Measurements from ENCODE around the gene TNFRSF6B. TPM values are rescaled to one million over a fixed set of nuclear protein-coding genes. Genes with fewer than 3 reads are reported as not detected.

TNFRSF6B gene
- total and polyA plus RNA-seq, 2 of the 4 experiments (the other 2 are of a cell fraction), result 1.3 to 11.0 TPM

DNA sequence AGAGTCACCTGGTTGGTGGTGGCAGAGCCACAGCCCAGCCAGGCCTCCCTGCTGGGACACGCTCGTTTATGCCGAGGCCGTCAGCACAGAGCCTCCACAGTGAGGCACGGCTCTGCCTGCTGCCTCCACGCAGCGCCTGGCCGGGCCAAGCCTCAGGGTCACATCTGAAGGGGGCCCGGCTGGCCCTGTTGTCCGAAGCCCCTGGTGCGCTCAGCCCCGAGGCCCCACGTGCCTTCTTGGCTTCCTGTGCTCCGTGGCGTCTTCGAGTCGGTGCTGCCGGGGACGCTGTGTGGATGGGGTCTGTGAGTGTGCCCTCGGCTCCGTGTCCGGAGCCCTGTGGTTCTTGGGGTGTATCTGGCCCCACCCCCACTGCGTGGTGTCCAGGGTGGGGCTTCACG is 10.4 kb upstream of the TNFRSF6B start:
- Histone ChIP-seq H3K4me2 (ENCODE audit: low read depth, low read length) (no peak overlapping the region), H3K23ac (ENCODE audit: low read depth, low read length) (peak overlapping the region; percentile 69; the same call in 1 of the 2 replicates), H3K14ac (replicated peaks; ENCODE audit: low read depth, low read length) (peak overlapping the region; percentile 73), H2AK5ac (ENCODE audit: low read depth, low read length) (peak overlapping the region; percentile 99), H3K9ac (ENCODE audit: low read depth, low read length) (no peak overlapping the region), H3K79me1 (ENCODE audit: low read depth in 1 of 2, low read length in 2 of 2) (peaks cover 10 to 41% of the 10 kb centered on the region in 2 experiments; a peak in 3 of 4 replicates), H3K9me3 (ENCODE audit: control insufficient read depth, insufficient read depth, low read length) (no peaks in the 10 kb centered on the region), H2BK5ac (ENCODE audit: low read depth, low read length, poor library complexity, severe bottlenecking) (peak overlapping the region; percentile 96), H4K91ac (ENCODE audit: insufficient read depth, low read depth, low read length) (peak overlapping the region; percentile 92), H4K5ac (ENCODE audit: low read depth, low read length) (peak overlapping the region; percentile 94), H3K9me1 (ENCODE audit: insufficient read depth, low read length) (peaks cover 27% of the 10 kb centered on the region), H4K8ac (ENCODE audit: low read depth in 2 of 2, low read length in 2 of 2) (peak overlapping the region; percentile 83 to 98; a peak in 3 of 4 replicates), H2BK20ac (ENCODE audit: low read depth, low read length) (peak overlapping the region; percentile 82), H3K18ac (ENCODE audit: low read depth, low read length) (peak overlapping the region; percentile 6), H3K4ac (ENCODE audit: low read depth, low read length) (peak overlapping the region; percentile 98), H3K36me3 (ENCODE audit: control insufficient read depth, insufficient read depth, low read length) (0 out of 2 replicates have a peak, but pooled peaks cover 3% of the 10 kb centered on the region), H2BK120ac (ENCODE audit: low read depth, low read length) (peak overlapping the region; percentile 95), H3K4me3 (ENCODE audit: insufficient read depth, low read depth, low read length) (no peak overlapping the region), H2BK15ac (ENCODE audit: low read depth, low read length) (peak overlapping the region; percentile 42; the same call in 1 of the 3 replicates), H3K27ac (ENCODE audit: insufficient read depth, low read length) (peak overlapping the region; percentile 63), H2AK9ac (replicated peaks; ENCODE audit: low read depth, low read length, poor library complexity) (peak overlapping the region; percentile 90), H4K20me1 (ENCODE audit: insufficient read depth, low read length) (no peaks in the 10 kb centered on the region), H2AFZ (replicated peaks; ENCODE audit: low read length, poor library complexity) (peak overlapping the region; percentile 92), H3K56ac (ENCODE audit: extremely low read depth, insufficient read depth, low read length) (no peak overlapping the region), H3K27me3 (ENCODE audit: control insufficient read depth, insufficient read depth, low read length) (no peaks in the 10 kb centered on the region), H3K4me1 (ENCODE audit: control insufficient read depth, insufficient read depth, low read length) (peaks cover 31% of the 10 kb centered on the region)
- intact Hi-C loops (cut with micrococcal nuclease) (no loop called here), in situ Hi-C loops (cut with MboI; ENCODE audit: low sequenced_read_pairs) (no loop called here), dilution Hi-C loops (cut with HindIII; ENCODE audit: low sequenced_read_pairs, unreplicated experiment) (no loop called here)
- ChIA-PET POLR2A (ENCODE audit: unreplicated experiment) (no interaction called here), CTCF (no interaction called here)
- no TSS peak for BruUV-seq (replicated peaks)
- TF ChIP-seq MXI1 (IDR thresholded peaks at IDR 0.05; ENCODE audit: borderline replicate concordance, low read depth, low read length) (no peak), RFX5 (IDR thresholded peaks at IDR 0.05; ENCODE audit: low read depth, low read length) (no peak), POLR2A (IDR thresholded peaks at IDR 0.05; ENCODE audit: low read depth, low read length) (no peak), NFE2L2 (IDR thresholded peaks at IDR 0.05; ENCODE audit: low read depth, low read length) (no peak)
- DNase-seq (no peak), ATAC-seq (ENCODE audit: low read depth) (no peak)
- WGBS, 2 experiments (ENCODE audit: extremely low coverage in 2 of 2, insufficient read length in 1 of 2), result 95% methylated on average over 14 of the region's 24 CpGs; no CpG with 5 or more reads in 1 of the 2 experiments
